ENCODE data around the gene CANX.

DNA sequence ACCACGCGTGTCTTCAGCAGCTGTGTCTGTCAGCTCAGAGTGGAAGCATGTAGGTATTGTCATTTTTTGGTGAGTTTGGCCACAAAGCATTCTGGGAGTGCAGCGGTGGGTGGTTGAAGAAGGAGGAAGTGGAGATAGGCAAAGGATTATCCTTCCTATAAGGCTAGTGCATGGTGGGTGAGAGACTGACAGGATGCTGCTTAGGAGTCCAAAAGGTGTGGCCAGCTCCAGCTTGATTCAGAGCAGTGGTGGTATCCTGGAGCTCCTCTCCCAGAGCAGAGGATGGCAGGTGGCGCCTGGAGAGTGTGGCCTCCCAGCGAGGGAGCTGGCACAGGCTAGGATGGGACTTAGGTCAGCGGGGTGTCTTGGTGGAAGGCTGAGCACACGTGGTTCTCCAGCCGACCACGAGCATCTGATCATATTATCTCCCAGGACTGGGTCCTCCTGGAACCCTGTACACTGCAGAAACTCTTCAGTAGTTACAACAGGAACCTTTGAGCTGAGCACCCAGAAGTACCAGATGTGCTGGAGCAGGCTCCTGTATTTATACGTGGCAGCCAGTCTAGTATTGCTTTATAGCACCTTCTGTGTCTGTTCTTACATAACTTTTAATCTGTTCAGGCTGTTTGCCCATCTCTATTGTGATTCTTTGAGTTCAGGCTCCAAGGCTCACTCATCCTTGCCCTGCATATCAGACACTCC lies 63.5 kb downstream of the CANX start:
- TF ChIP-seq, protein P1, sequence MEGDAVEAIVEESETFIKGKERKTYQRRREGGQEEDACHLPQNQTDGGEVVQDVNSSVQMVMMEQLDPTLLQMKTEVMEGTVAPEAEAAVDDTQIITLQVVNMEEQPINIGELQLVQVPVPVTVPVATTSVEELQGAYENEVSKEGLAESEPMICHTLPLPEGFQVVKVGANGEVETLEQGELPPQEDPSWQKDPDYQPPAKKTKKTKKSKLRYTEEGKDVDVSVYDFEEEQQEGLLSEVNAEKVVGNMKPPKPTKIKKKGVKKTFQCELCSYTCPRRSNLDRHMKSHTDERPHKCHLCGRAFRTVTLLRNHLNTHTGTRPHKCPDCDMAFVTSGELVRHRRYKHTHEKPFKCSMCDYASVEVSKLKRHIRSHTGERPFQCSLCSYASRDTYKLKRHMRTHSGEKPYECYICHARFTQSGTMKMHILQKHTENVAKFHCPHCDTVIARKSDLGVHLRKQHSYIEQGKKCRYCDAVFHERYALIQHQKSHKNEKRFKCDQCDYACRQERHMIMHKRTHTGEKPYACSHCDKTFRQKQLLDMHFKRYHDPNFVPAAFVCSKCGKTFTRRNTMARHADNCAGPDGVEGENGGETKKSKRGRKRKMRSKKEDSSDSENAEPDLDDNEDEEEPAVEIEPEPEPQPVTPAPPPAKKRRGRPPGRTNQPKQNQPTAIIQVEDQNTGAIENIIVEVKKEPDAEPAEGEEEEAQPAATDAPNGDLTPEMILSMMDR (conservative IDR thresholded peaks at IDR 0.05), result no peak
- TF ChIP-seq ZFX (IDR thresholded peaks at IDR 0.05), result no peak
